Measurements from ENCODE around the gene PLXNA4. TPM values are rescaled to one million over a fixed set of nuclear protein-coding genes. Genes with fewer than 3 reads are reported as not detected.

The PLXNA4 gene
- total and polyA plus RNA-seq, 2 experiments from 2014 or later, result 0.08 to 0.80 TPM

- Mint-ChIP-seq H3K27ac (no peak overlapping the region), H3K4me1 (peaks cover 13% of the 10 kb centered on the region), H3K36me3 (ENCODE audit: low read depth) (peaks cover 13% of the 10 kb centered on the region; the same call in 2 of the 3 replicates), H3K9me3 (peaks cover 19% of the 10 kb centered on the region), H3K4me3 (no peak overlapping the region), H3K27me3 (ENCODE audit: insufficient read depth, low read depth, poor library complexity) (peaks cover 5% of the 10 kb centered on the region)
- peak; percentile 59; the same call in 2 of the 3 replicates for ATAC-seq
- Histone ChIP-seq H3K4me3 (no peak overlapping the region), H3K9me2 (ENCODE audit: insufficient read depth) (peaks cover 3% of the 10 kb centered on the region; the same call in 1 of the 2 replicates), H3K4me1 (ENCODE audit: insufficient read depth) (no peaks in the 10 kb centered on the region), H3K36me3 (ENCODE audit: insufficient read depth) (no peaks in the 10 kb centered on the region), H3K4me2 (no peak overlapping the region), H3K79me2 (replicated peaks; ENCODE audit: insufficient read depth) (no peaks in the 10 kb centered on the region), H4K20me1 (replicated peaks; ENCODE audit: insufficient read depth) (no peaks in the 10 kb centered on the region), H2AFZ (no peak overlapping the region), H3K27ac (ENCODE audit: low read depth) (no peak overlapping the region), H3K27me3 (ENCODE audit: insufficient read depth) (no peaks in the 10 kb centered on the region), H3F3A (replicated peaks; ENCODE audit: low read depth) (no peaks in the 10 kb centered on the region)
- peak; percentile 17 for DNase-seq (ENCODE audit: low spot score)
- no peak for TF ChIP-seq CREB1 (CRISPR knock-in tag; IDR thresholded peaks at IDR 0.05; ENCODE audit: low read depth)
- TF ChIP-seq STAT1 (IDR thresholded peaks at IDR 0.05; ENCODE audit: unreplicated experiment), result no peak
- no peak for TF ChIP-seq REST (IDR thresholded peaks at IDR 0.05; ENCODE audit: unreplicated experiment)
- no peak for TF ChIP-seq CTCF (conservative IDR thresholded peaks at IDR 0.05; ENCODE audit: low read depth in 2 of 2)
- no peak for TF ChIP-seq POLR2AphosphoS5 (IDR thresholded peaks at IDR 0.05; ENCODE audit: low read depth)
- no peak for TF ChIP-seq EZH2phosphoT487 (IDR thresholded peaks at IDR 0.05; ENCODE audit: unreplicated experiment)
- TF ChIP-seq NANOG (IDR thresholded peaks at IDR 0.05; ENCODE audit: borderline replicate concordance), result no peak
- no peak for TF ChIP-seq EZH2 (IDR thresholded peaks at IDR 0.05; ENCODE audit: low read depth, unreplicated experiment)
- no peak for TF ChIP-seq ZNF331 (CRISPR knock-in tag; IDR thresholded peaks at IDR 0.05; ENCODE audit: low read depth)
- no peak for TF ChIP-seq ZNF114 (CRISPR knock-in tag; IDR thresholded peaks at IDR 0.05)
- TF ChIP-seq ETS1 (IDR thresholded peaks at IDR 0.05), result no peak
- no peak for TF ChIP-seq ZNF462 (CRISPR knock-in tag; IDR thresholded peaks at IDR 0.05)
- TF ChIP-seq JUNB (IDR thresholded peaks at IDR 0.05; ENCODE audit: unreplicated experiment), result no peak
Measured at GRCh38 chr7:132123773-132124172, 452.5 kb downstream of the PLXNA4 start.

Measured in GM23338 (cell line).